Neuronal stem cell (in vitro differentiated cells): Measurements from ENCODE around the gene TAF11L13.

Experiments
- DNase-seq: peaks from one replicate; pipeline ENCODE4 v3.0.0-alpha.2; 2013; ENCODE audit warnings: low spot score
- H2AFZ ChIP-seq: one replicate; pipeline ENCODE4 v1.6.1; 2013; ENCODE audit warnings: mild to moderate bottlenecking, low read length, inconsistent platforms
- H2AK5ac ChIP-seq: 2 replicates; pipeline ENCODE4 v1.6.1; 2013; ENCODE audit warnings: low read depth, mild to moderate bottlenecking, inconsistent platforms, low read length, moderate library complexity, mixed read lengths
- H2BK120ac ChIP-seq: 2 replicates; pipeline ENCODE4 v1.6.1; 2013; ENCODE audit warnings: low read depth, mild to moderate bottlenecking, inconsistent platforms, low read length, moderate library complexity, mixed read lengths
- H2BK12ac ChIP-seq: one replicate; pipeline ENCODE4 v1.6.1; 2013; ENCODE audit warnings: low read length, inconsistent platforms
- H2BK15ac ChIP-seq: 2 replicates; pipeline ENCODE4 v1.6.1; 2013; ENCODE audit warnings: mild to moderate bottlenecking, low read length, inconsistent platforms, mixed read lengths
- H2BK5ac ChIP-seq: one replicate; pipeline ENCODE4 v1.6.1; 2013; ENCODE audit warnings: inconsistent platforms, mild to moderate bottlenecking, low read length, moderate library complexity
- H3K14ac ChIP-seq: one replicate; pipeline ENCODE4 v1.6.1; 2013; ENCODE audit warnings: low read length, inconsistent platforms
- H3K18ac ChIP-seq: 2 replicates; pipeline ENCODE4 v1.6.1; 2013; ENCODE audit warnings: low read length, inconsistent platforms
- H3K23ac ChIP-seq: 2 replicates; pipeline ENCODE4 v1.6.1; 2013; ENCODE audit warnings: low read depth, mild to moderate bottlenecking, mixed read lengths, low read length, inconsistent platforms; ENCODE audit not compliant: poor library complexity
- H3K27ac ChIP-seq: replicated peaks from 3 replicates; pipeline ENCODE4 v1.5.1; 2013; ENCODE audit warnings: low read length, inconsistent platforms
- H3K27me3 ChIP-seq, 3 experiments: 2 replicates each; pipeline ENCODE4 v1.6.1; 2013; ENCODE audit warnings: low read length in 3 of 3, mild to moderate bottlenecking in 2 of 3, inconsistent platforms in 1 of 3, low read depth in 1 of 3, mixed read lengths in 1 of 3, moderate library complexity in 1 of 3; ENCODE audit not compliant: control insufficient read depth in 3 of 3, insufficient read depth in 3 of 3
- H3K36me3 ChIP-seq, 2 donors: replicated peaks in 1 of 2; 2 replicates each; pipeline ENCODE4 v1.6.1; 2013; ENCODE audit warnings: low read length in 2 of 2; ENCODE audit not compliant: control insufficient read depth in 2 of 2, insufficient read depth in 2 of 2
- H3K4ac ChIP-seq: 2 replicates; pipeline ENCODE4 v1.6.1; 2013; ENCODE audit warnings: inconsistent platforms, mild to moderate bottlenecking, low read length, moderate library complexity
- H3K4me1 ChIP-seq, 2 donors: 1 replicate in 1 of 2; 2 replicates in 1 of 2; pipeline ENCODE4 v1.6.1; 2013; ENCODE audit warnings: low read length in 2 of 2, low read depth in 1 of 2; ENCODE audit not compliant: control insufficient read depth in 2 of 2, insufficient read depth in 1 of 2
- H3K4me2 ChIP-seq: one replicate; pipeline ENCODE4 v1.6.1; 2013; ENCODE audit warnings: mild to moderate bottlenecking, low read length, inconsistent platforms; ENCODE audit not compliant: insufficient read depth, poor library complexity, severe bottlenecking
- H3K4me3 ChIP-seq, 2 donors: 2 replicates each; pipeline ENCODE4 v1.5.1; 2013; ENCODE audit warnings: low read length in 2 of 2, mild to moderate bottlenecking in 2 of 2, inconsistent platforms in 1 of 2, moderate library complexity in 1 of 2
- H3K79me1 ChIP-seq: one replicate; pipeline ENCODE4 v1.6.1; 2013; ENCODE audit warnings: low read depth, mild to moderate bottlenecking, inconsistent platforms, low read length, moderate library complexity
- H3K9ac ChIP-seq: one replicate; pipeline ENCODE4 v1.6.1; 2013; ENCODE audit warnings: mild to moderate bottlenecking, low read depth, low read length, inconsistent platforms; ENCODE audit not compliant: poor library complexity
- H3K9me3 ChIP-seq, 2 donors: replicated peaks in 1 of 2; 2 replicates each; pipeline versions ENCODE3 to v1.6.1; 2013; ENCODE audit warnings: low read length in 2 of 2, mild to moderate bottlenecking in 2 of 2, inconsistent platforms in 1 of 2, low read depth in 1 of 2, mixed read lengths in 1 of 2, moderate library complexity in 1 of 2; ENCODE audit not compliant: control insufficient read depth in 2 of 2, insufficient read depth in 1 of 2
- H4K8ac ChIP-seq: one replicate; pipeline ENCODE4 v1.6.1; 2013; ENCODE audit warnings: low read depth, mild to moderate bottlenecking, inconsistent platforms, low read length, moderate library complexity
- H4K91ac ChIP-seq: one replicate; pipeline ENCODE4 v1.6.1; 2013; ENCODE audit warnings: low read length, low read depth, mild to moderate bottlenecking, inconsistent platforms; ENCODE audit not compliant: poor library complexity
- WGBS, 2 donors: extraction: QIAGEN DNeasy Blood & Tissue Kit; methylation state at CpG; one replicate each; pipeline ENCODE4 v1.1.7; 2013; ENCODE audit warnings: missing lambda C conversion rate in 2 of 2, mixed read lengths in 1 of 2; ENCODE audit not compliant: insufficient read length in 2 of 2, insufficient replicate concordance in 1 of 2; ENCODE audit errors: extremely low coverage in 2 of 2; 5-methylcytosine and 5-hydroxymethylcytosine counted together

Gene TAF11L13

DNA sequence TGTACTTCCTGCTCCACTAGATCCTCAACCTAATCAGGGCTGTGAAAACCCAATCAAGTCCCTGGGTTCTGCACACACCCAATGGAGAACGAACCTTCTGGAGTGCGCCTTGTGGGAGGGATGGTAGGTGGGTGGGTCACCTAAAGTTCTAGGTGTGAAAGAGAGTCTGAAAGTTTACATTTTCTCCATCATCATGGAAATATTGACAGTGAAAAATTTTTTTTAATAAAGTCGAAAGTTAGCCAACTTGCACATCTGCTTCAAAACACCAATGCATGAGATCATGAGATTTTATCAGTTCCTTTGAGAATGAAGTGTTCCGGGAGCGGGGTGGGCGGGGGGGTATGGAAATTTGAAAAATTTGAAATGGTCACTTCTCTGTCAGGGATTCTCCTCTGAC is 24.0 kb downstream of the TAF11L13 start:
- no CpG with 5 or more reads among the region's 6 CpGs for WGBS, 2 donors

GRCh38 chr5:17663182-17663581 is 31.3 kb downstream of the TAF11L13 start:
- no peak overlapping the region for H2AK5ac ChIP-seq
- H3K18ac ChIP-seq, result no peak overlapping the region
- peaks cover 0 to 4% of the 10 kb centered on the region in 2 donors for H3K4me1 ChIP-seq
- no peak overlapping the region for H3K4ac ChIP-seq
- no peak overlapping the region for H2BK120ac ChIP-seq
- no peaks in the 10 kb centered on the region for H3K79me1 ChIP-seq
- no peak overlapping the region for H3K27ac ChIP-seq
- no peaks in the 10 kb centered on the region for H3K27me3 ChIP-seq
- H2BK12ac ChIP-seq, result no peak overlapping the region
- H2BK15ac ChIP-seq, result no peak overlapping the region
- no peak overlapping the region for H3K4me3 ChIP-seq
- no CpG with 5 or more reads among the region's 8 CpGs for WGBS, 2 donors
- H4K91ac ChIP-seq, result no peak overlapping the region
- H3K9me3 ChIP-seq, result no peaks in the 10 kb centered on the region
- no peak overlapping the region for H2AFZ ChIP-seq
- H3K23ac ChIP-seq, result no peak overlapping the region
- no peak overlapping the region for H3K14ac ChIP-seq
- H3K9ac ChIP-seq, result no peak overlapping the region
- H2BK5ac ChIP-seq, result no peak overlapping the region
- no peak overlapping the region for H3K4me2 ChIP-seq
- no peaks in the 10 kb centered on the region for H3K36me3 ChIP-seq
- DNase-seq, result no peak
- H4K8ac ChIP-seq, result no peak overlapping the region

More for the DNA sequence above, 24.0 kb downstream of the TAF11L13 start:
- H3K4me2 ChIP-seq, result no peak overlapping the region
- H2BK15ac ChIP-seq, result no peak overlapping the region
- H3K9me3 ChIP-seq, result no peaks in the 10 kb centered on the region
- no peaks in the 10 kb centered on the region for H3K27me3 ChIP-seq
- H4K91ac ChIP-seq, result no peak overlapping the region
- H3K79me1 ChIP-seq, result no peaks in the 10 kb centered on the region
- no peak overlapping the region for H3K14ac ChIP-seq
- H2BK12ac ChIP-seq, result no peak overlapping the region
- H3K4ac ChIP-seq, result no peak overlapping the region
- no peak overlapping the region for H2AFZ ChIP-seq
- no peak overlapping the region for H3K9ac ChIP-seq
- H2BK5ac ChIP-seq, result no peak overlapping the region
- H3K4me1 ChIP-seq, result peaks cover 0 to 1% of the 10 kb centered on the region in 2 donors
- no peak overlapping the region for H2BK120ac ChIP-seq
- no peak overlapping the region for H2AK5ac ChIP-seq
- H3K18ac ChIP-seq, result no peak overlapping the region
- H3K4me3 ChIP-seq, result no peak overlapping the region
- DNase-seq, result no peak
- H3K36me3 ChIP-seq, result no peaks in the 10 kb centered on the region
- H3K27ac ChIP-seq, result no peak overlapping the region
- H3K23ac ChIP-seq, result no peak overlapping the region
- no peak overlapping the region for H4K8ac ChIP-seq

DNA sequence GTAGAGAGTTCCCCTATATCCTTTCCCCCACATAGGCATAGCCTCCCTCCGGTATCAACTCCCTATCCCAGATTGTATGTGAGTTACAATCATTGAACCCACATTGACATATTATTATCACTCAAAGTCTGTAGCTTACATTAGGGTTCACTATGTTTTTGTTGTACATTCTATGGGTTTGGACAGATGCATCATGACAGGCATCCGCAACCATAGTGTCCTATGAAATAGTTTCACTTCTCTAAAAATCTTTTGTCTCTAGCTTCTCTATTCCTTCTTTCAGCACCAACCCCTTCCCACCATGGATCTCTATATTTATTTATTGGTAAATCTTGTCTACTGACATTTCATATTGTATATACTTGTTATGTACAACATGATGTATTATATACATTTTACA is 33.9 kb downstream of the TAF11L13 start:
- H3K9ac ChIP-seq, result no peak overlapping the region
- no peak overlapping the region for H2BK12ac ChIP-seq
- no peak overlapping the region for H3K4me3 ChIP-seq
- H3K4me2 ChIP-seq, result no peak overlapping the region
- H3K9me3 ChIP-seq, result no peaks in the 10 kb centered on the region
- H3K79me1 ChIP-seq, result no peaks in the 10 kb centered on the region
- H3K14ac ChIP-seq, result no peak overlapping the region
- no peaks in the 10 kb centered on the region for H3K36me3 ChIP-seq
- no peak overlapping the region for H2AK5ac ChIP-seq
- DNase-seq, result no peak
- no peak overlapping the region for H3K4ac ChIP-seq
- H3K27me3 ChIP-seq, result no peaks in the 10 kb centered on the region
- H4K8ac ChIP-seq, result no peak overlapping the region
- H2AFZ ChIP-seq, result no peak overlapping the region
- H2BK120ac ChIP-seq, result no peak overlapping the region
- no peak overlapping the region for H3K18ac ChIP-seq
- H2BK15ac ChIP-seq, result no peak overlapping the region
- no CpG with 5 or more reads among the region's 2 CpGs for WGBS, 2 donors
- no peak overlapping the region for H3K27ac ChIP-seq
- H2BK5ac ChIP-seq, result no peak overlapping the region
- H4K91ac ChIP-seq, result no peak overlapping the region
- H3K23ac ChIP-seq, result no peak overlapping the region
- peaks cover 0 to 4% of the 10 kb centered on the region in 2 donors for H3K4me1 ChIP-seq

DNA sequence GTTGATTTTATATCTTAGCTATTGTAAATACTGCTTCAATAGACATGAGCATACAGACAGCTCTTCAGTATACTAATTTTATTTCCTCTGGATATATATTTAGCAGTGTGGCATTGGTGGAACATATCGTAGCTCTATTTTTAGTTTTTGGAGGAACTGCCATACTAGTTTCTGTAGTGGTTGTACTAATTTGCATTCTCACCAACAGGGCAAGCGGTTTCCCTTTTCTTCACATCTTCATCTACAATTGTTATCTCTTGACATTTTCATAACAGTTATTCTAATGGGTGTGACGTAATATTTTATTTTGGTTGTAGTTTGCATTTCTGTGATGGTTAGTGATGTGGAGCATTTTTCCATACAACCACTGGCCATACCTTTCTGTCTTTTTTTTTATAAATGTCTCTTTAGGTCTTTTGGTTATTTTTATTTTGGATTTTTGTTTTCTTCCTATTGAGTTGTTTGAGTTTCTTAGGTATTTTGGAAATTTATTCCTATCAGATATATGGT is 34.9 kb downstream of the TAF11L13 start:
- no peak overlapping the region for H4K91ac ChIP-seq
- no peak overlapping the region for H2BK120ac ChIP-seq
- no peak overlapping the region for H3K18ac ChIP-seq
- no peak overlapping the region for H3K27ac ChIP-seq
- no peak overlapping the region for H3K9ac ChIP-seq
- no peaks in the 10 kb centered on the region for H3K36me3 ChIP-seq
- H3K4me3 ChIP-seq, result no peak overlapping the region
- H3K4me2 ChIP-seq, result no peak overlapping the region
- H2AFZ ChIP-seq, result no peak overlapping the region
- H3K9me3 ChIP-seq, result no peaks in the 10 kb centered on the region
- no peak overlapping the region for H2AK5ac ChIP-seq
- no peak overlapping the region for H3K23ac ChIP-seq
- no peak overlapping the region for H2BK5ac ChIP-seq
- H3K14ac ChIP-seq, result no peak overlapping the region
- no CpG with 5 or more reads among the region's 3 CpGs for WGBS, 2 donors
- H4K8ac ChIP-seq, result no peak overlapping the region
- peaks cover 0 to 4% of the 10 kb centered on the region in 2 donors for H3K4me1 ChIP-seq
- H3K4ac ChIP-seq, result no peak overlapping the region
- no peak for DNase-seq
- no peak overlapping the region for H2BK12ac ChIP-seq
- no peaks in the 10 kb centered on the region for H3K79me1 ChIP-seq
- H2BK15ac ChIP-seq, result no peak overlapping the region
- no peaks in the 10 kb centered on the region for H3K27me3 ChIP-seq
